GM12801 (cell line): ENCODE results near the gene GPR42.

Experiments used
- TF ChIP-seq, protein P1 (sequence below): IDR thresholded peaks from one replicate; pipeline ENCODE4 v1.5.1; 2011; ENCODE audit warnings: control low read depth; ENCODE audit not compliant: insufficient read length; ENCODE audit errors: extremely low read depth

Gene GPR42

GRCh38 chr19:35347930-35348298, 23.0 kb upstream of the GPR42 start:
- TF ChIP-seq, protein P1, sequence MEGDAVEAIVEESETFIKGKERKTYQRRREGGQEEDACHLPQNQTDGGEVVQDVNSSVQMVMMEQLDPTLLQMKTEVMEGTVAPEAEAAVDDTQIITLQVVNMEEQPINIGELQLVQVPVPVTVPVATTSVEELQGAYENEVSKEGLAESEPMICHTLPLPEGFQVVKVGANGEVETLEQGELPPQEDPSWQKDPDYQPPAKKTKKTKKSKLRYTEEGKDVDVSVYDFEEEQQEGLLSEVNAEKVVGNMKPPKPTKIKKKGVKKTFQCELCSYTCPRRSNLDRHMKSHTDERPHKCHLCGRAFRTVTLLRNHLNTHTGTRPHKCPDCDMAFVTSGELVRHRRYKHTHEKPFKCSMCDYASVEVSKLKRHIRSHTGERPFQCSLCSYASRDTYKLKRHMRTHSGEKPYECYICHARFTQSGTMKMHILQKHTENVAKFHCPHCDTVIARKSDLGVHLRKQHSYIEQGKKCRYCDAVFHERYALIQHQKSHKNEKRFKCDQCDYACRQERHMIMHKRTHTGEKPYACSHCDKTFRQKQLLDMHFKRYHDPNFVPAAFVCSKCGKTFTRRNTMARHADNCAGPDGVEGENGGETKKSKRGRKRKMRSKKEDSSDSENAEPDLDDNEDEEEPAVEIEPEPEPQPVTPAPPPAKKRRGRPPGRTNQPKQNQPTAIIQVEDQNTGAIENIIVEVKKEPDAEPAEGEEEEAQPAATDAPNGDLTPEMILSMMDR = no peak

DNA sequence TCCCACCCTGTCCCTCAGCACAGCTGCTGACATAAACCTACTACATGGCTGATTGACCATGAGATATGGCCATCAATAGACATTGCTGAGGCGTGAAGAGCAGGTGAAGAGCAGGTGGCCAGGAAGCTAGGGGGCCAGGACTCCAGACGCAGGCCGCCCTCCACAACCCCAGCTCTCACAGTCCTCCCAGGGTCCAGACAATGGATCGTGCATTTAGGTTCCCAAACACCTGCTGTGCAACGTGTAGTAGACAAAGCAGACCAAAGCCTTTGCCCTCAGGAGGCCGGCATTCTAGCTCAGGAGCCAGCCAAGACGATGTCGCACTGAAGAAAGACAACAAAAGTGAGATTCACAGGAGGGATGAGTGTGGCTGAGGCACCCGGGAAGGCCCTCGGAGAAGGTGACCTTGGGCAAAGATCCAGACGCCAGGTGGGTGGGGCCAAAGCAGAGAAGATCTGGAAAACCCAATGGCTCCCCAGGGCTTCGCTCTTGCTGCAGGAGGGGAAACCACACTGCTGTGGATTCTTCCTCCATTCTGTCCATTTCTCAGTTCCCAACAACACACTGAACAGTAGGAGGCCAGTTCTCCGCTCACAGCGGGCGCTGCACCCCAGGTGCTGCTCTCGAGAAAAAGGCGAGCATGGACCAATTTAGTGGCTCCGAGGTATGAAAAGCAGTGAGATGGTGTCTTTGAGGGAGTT, 21.8 kb upstream of the GPR42 start:
- TF ChIP-seq, protein P1 = no peak

- TF ChIP-seq, protein P1 = no peak
These were observed 21.0 kb upstream of the GPR42 start for GRCh38 chr19:35349614-35350521.

GRCh38 chr19:35350591-35350990, 20.3 kb upstream of the GPR42 start:
- TF ChIP-seq, protein P1 = no peak

DNA sequence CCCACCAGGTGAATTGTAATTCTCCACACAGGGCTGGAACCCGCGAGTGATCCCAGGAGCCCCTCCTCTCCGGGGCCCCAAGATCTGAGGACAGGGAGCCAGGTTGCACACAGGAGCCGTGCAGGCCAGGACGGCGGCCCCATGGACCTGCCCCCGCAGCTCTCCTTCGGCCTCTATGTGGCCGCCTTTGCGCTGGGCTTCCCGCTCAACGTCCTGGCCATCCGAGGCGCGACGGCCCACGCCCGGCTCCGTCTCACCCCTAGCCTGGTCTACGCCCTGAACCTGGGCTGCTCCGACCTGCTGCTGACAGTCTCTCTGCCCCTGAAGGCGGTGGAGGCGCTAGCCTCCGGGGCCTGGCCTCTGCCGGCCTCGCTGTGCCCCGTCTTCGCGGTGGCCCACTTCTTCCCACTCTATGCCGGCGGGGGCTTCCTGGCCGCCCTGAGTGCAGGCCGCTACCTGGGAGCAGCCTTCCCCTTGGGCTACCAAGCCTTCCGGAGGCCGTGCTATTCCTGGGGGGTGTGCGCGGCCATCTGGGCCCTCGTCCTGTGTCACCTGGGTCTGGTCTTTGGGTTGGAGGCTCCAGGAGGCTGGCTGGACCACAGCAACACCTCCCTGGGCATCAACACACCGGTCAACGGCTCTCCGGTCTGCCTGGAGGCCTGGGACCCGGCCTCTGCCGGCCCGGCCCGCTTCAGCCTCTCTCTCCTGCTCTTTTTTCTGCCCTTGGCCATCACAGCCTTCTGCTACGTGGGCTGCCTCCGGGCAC, 19.3 kb upstream of the GPR42 start:
- TF ChIP-seq, protein P1 = no peak

DNA sequence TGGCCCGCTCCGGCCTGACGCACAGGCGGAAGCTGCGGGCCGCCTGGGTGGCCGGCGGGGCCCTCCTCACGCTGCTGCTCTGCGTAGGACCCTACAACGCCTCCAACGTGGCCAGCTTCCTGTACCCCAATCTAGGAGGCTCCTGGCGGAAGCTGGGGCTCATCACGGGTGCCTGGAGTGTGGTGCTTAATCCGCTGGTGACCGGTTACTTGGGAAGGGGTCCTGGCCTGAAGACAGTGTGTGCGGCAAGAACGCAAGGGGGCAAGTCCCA, 18.8 kb upstream of the GPR42 start:
- TF ChIP-seq, protein P1 = no peak
